HepG2 (cell line): ENCODE measurements around the gene DLG2. TPM values are rescaled to one million over a fixed set of nuclear protein-coding genes. Genes with fewer than 3 reads are reported as not detected.

Source experiments
- ATAC-seq: fragments of 200-7000 bp; cut with Tn5 transposase; 3 replicates; pipeline ENCODE4 v1.9.1; 2020; ENCODE audit warnings: mild to moderate bottlenecking, moderate library complexity
- BruUV-seq: library from RNA; stranded (reverse); fragments of 400-500 nt; replicated peaks from 2 replicates; lab custom pipeline; 2021; lab: Mats Ljungman, UMichigan
- CTCF ChIA-PET: fragments of 300-600 bp; formaldehyde crosslinking; extraction: SDS; loops from one replicate; lab custom pipeline; 2021; ENCODE audit warnings: low total read pairs, inconsistent platforms, low intra/inter-chr PET ratio; lab: Yijun Ruan, JAX
- POLR2A ChIA-PET: fragments of 350-600 bp; sonication (Branson Sonifier 250); formaldehyde crosslinking; loops from one replicate; lab custom pipeline; 2020; ENCODE audit warnings: antibody characterized with exemption, inconsistent platforms; lab: Yijun Ruan, JAX
- DNase-seq: peaks from one replicate; pipeline ENCODE4 v3.0.0-alpha.2; 2015; ENCODE audit warnings: low spot score
- FAIRE-seq: peaks from 3 replicates; lab custom pipeline; 2011; peaks lifted over from hg19 to GRCh38; lab: Jason Lieb, UNC
- H2AFZ ChIP-seq: one replicate; pipeline ENCODE4 v1.6.1; 2011; ENCODE audit warnings: low read length, inconsistent platforms
- H3K27ac ChIP-seq: fragments of 300-600 bp; 3 replicates; pipeline ENCODE4 v1.8.0; 2011; ENCODE audit warnings: mixed run types, mild to moderate bottlenecking, mixed read lengths, low read length, inconsistent platforms; ENCODE audit not compliant: insufficient read depth; ENCODE audit errors: extremely low read length
- H3K27me3 ChIP-seq, 2 experiments: fragments of 200-600 bp in 1 of 2; 2 replicates in 1 of 2; 3 replicates in 1 of 2; pipeline versions ENCODE4 v1.6.0 to v1.8.0; 2011; ENCODE audit warnings: low read length in 2 of 2, mild to moderate bottlenecking in 2 of 2, moderate library complexity in 2 of 2, inconsistent platforms in 1 of 2; ENCODE audit not compliant: insufficient read depth in 2 of 2, control insufficient read depth in 1 of 2
- H3K36me3 ChIP-seq, 2 experiments: fragments of 200-600 bp in 1 of 2; replicated peaks in 1 of 2; 2 replicates in 1 of 2; 3 replicates in 1 of 2; pipeline versions ENCODE4 v1.5.1 to v1.8.0; 2011; ENCODE audit warnings: low read length in 2 of 2, inconsistent platforms in 1 of 2; ENCODE audit not compliant: insufficient read depth in 2 of 2, control insufficient read depth in 1 of 2
- H3K4me1 ChIP-seq: 2 replicates; pipeline ENCODE4 v1.5.1; 2012; ENCODE audit warnings: low read length, inconsistent platforms; ENCODE audit not compliant: insufficient read depth
- H3K4me2 ChIP-seq: 2 replicates; pipeline ENCODE4 v1.6.0; 2011; ENCODE audit warnings: low read depth, low read length, inconsistent platforms
- H3K4me3 ChIP-seq, 3 experiments: fragments of 200-600 bp in 1 of 3; sonication (generic), shearing (Covaris generic) in 1 of 3; replicated peaks in 1 of 3; 2 replicates each; pipeline ENCODE4 v1.5.1; 2011 to 2016; ENCODE audit warnings: low read length in 3 of 3, inconsistent platforms in 2 of 3, low read depth in 2 of 3, mild to moderate bottlenecking in 2 of 3, control low read depth in 1 of 3, mixed read lengths in 1 of 3; ENCODE audit not compliant: insufficient read depth in 1 of 3
- H3K79me2 ChIP-seq: one replicate; pipeline ENCODE4 v1.6.1; 2011; ENCODE audit warnings: low read length, inconsistent platforms; ENCODE audit not compliant: insufficient read depth
- H3K9ac ChIP-seq: 2 replicates; pipeline ENCODE4 v1.6.0; 2011; ENCODE audit warnings: mild to moderate bottlenecking, low read depth, low read length, inconsistent platforms; ENCODE audit not compliant: insufficient read depth
- H3K9me3 ChIP-seq: 2 replicates; pipeline ENCODE4 v1.5.1; 2012; ENCODE audit warnings: mild to moderate bottlenecking, low read length
- H4K20me1 ChIP-seq: 2 replicates; pipeline ENCODE4 v1.6.0; 2011; ENCODE audit warnings: inconsistent platforms, mild to moderate bottlenecking, low read length, moderate library complexity; ENCODE audit not compliant: insufficient read depth
- NR2F2 ChIP-seq: IDR thresholded peaks from 2 replicates; pipeline ENCODE4 v1.6.1; 2012; ENCODE audit warnings: low read depth, inconsistent platforms, borderline replicate concordance
- ZNF280B ChIP-seq: sonication (generic); formaldehyde crosslinking; IDR thresholded peaks from 2 replicates; pipeline ENCODE4 v1.5.0; 2020; ENCODE audit warnings: missing genetic modification reagents, mild to moderate bottlenecking, borderline replicate concordance
- ZNF629 ChIP-seq: sonication (generic); formaldehyde crosslinking; conservative IDR thresholded peaks from 2 replicates; pipeline ENCODE4 v1.5.0; 2020; ENCODE audit warnings: missing genetic modification reagents
- ZNF792 ChIP-seq: IDR thresholded peaks from 2 replicates; pipeline ENCODE4 v1.6.1; 2016
- ZSCAN22 ChIP-seq: sonication (generic); formaldehyde crosslinking; IDR thresholded peaks from 2 replicates; pipeline ENCODE4 v1.4.0; 2020; ENCODE audit warnings: mild to moderate bottlenecking, missing genetic modification reagents
- in situ Hi-C: cut with HindIII; loops from 2 replicates; pipeline ENCODE4 v1.10.0; 2017; ENCODE audit warnings: low pct_unique_long_range_greater_than_20kb; ENCODE audit not compliant: extremely low pct_ligation_motif_present
- intact Hi-C: fragments of 100-400 bp; cut with micrococcal nuclease; formaldehyde crosslinking; loops from one replicate; pipeline ENCODE4 v1.10.0; 2022; ENCODE audit not compliant: unreplicated experiment
- polyA plus RNA-seq, 8 experiments: library from polyadenylated mRNA; depleted of rRNA in 3 of 8; stranded (reverse) in 7 of 8; unstranded in 1 of 8; fragments of >200 nt; fragmentation: Illumina TruSeq in 4 of 8; extraction: Trizol in 4 of 8; gene quantifications; 2 replicates each; pipeline versions ENCODE4 v1.2.1 to v1.2.3, GENCODE V29; 2011 to 2016; ENCODE audit warnings: low read depth in 4 of 8, missing spikeins in 1 of 8, mixed read lengths in 1 of 8; ENCODE audit not compliant: insufficient read depth in 1 of 8
- total RNA-seq, 5 experiments: library from RNA; depleted of rRNA; stranded (reverse); fragments of >200 nt; fragmentation: Illumina TruSeq; extraction: Trizol; gene quantifications; 2 replicates each; pipeline ENCODE4 v1.2.3, GENCODE V29; 2016; ENCODE audit warnings: low read depth in 1 of 5
- TF ChIP-seq, protein P1 (sequence below): sonication (generic); formaldehyde crosslinking; IDR thresholded peaks from 2 replicates; pipeline ENCODE4 v1.5.0; 2020; ENCODE audit warnings: mild to moderate bottlenecking, missing genetic modification reagents

The DLG2 gene
- total and polyA plus RNA-seq, 2 of the 13 experiments (the other 11 are each of a cell fraction or from before 2014, with no cell fraction given), result 0.46 to 1.0 TPM

- BruUV-seq, result no TSS peak
- FAIRE-seq (no peak), DNase-seq (no peak), ATAC-seq (no peak)
- Histone ChIP-seq H3K27me3 (no peaks in the 10 kb centered on the region), H3K4me2 (no peak overlapping the region), H3K36me3 (no peaks in the 10 kb centered on the region), H3K27ac (no peak overlapping the region), H3K9ac (no peak overlapping the region), H3K4me3 (no peak overlapping the region), H4K20me1 (no peaks in the 10 kb centered on the region), H3K9me3 (no peaks in the 10 kb centered on the region), H3K79me2 (no peaks in the 10 kb centered on the region), H3K4me1 (no peaks in the 10 kb centered on the region), H2AFZ (no peak overlapping the region)
- ChIA-PET CTCF (no interaction called here), POLR2A (no interaction called here)
- TF ChIP-seq ZSCAN22 (CRISPR knock-in tag), result no peak
- TF ChIP-seq ZNF792 (CRISPR knock-in tag), result no peak
- no peak for TF ChIP-seq ZNF280B (CRISPR knock-in tag)
- TF ChIP-seq ZNF629 (CRISPR knock-in tag), result no peak
- no peak for TF ChIP-seq NR2F2
- TF ChIP-seq, protein P1, sequence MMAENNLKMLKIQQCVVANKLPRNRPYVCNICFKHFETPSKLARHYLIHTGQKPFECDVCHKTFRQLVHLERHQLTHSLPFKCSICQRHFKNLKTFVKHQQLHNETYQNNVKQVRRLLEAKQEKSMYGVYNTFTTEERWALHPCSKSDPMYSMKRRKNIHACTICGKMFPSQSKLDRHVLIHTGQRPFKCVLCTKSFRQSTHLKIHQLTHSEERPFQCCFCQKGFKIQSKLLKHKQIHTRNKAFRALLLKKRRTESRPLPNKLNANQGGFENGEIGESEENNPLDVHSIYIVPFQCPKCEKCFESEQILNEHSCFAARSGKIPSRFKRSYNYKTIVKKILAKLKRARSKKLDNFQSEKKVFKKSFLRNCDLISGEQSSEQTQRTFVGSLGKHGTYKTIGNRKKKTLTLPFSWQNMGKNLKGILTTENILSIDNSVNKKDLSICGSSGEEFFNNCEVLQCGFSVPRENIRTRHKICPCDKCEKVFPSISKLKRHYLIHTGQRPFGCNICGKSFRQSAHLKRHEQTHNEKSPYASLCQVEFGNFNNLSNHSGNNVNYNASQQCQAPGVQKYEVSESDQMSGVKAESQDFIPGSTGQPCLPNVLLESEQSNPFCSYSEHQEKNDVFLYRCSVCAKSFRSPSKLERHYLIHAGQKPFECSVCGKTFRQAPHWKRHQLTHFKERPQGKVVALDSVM, result no peak
- in situ Hi-C loops (no loop called here), intact Hi-C loops (no loop called here)
Measured at GRCh38 chr11:83425137-83425466, 2202.0 kb downstream of the DLG2 start.
